ENCODE data around the gene ATP4A. TPM values are rescaled to one million over a fixed set of nuclear protein-coding genes. Genes with fewer than 3 reads are reported as not detected.
A peak's percentile ranks its signal among the peaks of the same experiment; 100 is the strongest.

ATP4A gene
- total RNA-seq, 1 experiment from 2014 or later = not detected

DNA sequence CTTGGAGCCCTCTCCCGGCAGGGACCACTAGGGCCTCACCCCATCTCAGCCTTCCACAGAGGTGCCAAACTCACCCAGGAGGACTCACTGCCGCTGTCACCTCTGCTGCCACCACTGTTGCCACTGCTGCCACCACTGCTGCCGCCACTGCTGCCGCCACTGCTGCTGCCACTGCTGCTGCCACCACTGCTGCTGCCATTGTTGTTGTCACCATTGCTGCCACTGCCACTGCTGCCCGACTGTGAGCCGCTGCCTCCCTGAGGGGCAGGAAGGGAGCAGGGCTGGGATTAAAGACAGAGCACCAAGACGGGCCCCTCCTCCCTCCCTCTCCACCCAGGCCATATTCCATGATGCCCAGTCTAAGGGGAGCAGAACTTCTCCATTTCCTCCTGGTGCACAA is 52.1 kb downstream of the ATP4A start:
- in situ Hi-C loops (cut with HindIII; ENCODE audit: low sequenced_read_pairs) = no loop called here
- DNase-seq (ENCODE audit: low spot score) = no peak

DNA sequence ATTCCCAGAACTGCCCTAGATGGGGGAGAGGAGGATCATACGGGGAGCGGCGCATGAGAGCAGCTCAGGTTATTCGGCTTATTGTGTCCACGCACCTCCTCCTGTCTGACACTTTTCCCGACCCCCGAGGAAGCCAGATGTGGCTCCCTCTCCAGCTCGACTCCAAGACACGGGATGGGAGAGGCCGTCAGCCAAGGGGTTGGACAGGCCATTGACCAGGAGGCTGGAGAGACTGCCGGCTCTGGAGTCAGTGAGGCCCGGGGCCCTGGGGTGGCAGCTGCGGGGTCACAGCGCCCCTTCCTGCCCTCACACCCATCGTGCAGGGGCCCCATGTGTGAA is 52.9 kb downstream of the ATP4A start:
- in situ Hi-C loops (cut with HindIII; ENCODE audit: low sequenced_read_pairs) = no loop called here
- no peak for DNase-seq (ENCODE audit: low spot score)

DNA sequence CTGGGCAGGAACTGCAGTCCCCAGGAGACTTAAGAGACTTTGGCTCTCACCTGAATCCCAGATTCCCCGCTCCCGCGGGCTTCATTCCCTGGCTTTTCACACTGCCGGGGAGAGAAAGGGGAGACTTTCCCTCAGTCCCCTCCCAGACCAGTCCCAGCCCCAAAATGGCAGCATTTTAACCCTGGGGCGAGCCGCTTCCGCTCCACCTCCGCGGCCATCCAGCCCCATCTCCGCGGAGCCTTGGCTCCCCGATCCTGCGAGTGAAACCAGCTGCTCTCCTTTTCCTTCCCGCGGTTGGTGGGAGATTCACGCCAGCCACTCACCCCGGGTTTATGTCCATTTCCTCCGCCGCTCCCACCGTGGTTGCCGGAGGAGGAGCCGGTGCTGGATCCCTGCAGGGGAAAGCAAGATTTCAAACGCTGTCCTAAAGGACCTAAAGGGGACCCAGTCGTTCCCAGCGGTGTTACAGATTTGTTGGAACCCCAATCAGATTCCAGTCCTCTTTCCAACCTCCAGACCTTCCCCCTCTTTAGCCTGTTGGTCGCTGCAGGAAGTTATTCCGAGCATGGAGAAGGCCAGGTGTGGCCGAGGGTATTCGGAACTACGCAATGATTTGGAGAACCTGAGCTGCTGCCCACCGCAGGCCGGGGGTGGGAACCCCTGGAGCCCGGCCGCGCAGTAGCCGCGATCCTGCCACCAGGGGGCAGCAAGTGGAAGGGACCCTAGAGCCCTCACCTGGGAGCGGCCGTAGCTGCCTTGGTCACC is 53.4 kb downstream of the ATP4A start:
- in situ Hi-C loops (cut with HindIII; ENCODE audit: low sequenced_read_pairs) = no loop called here
- peak; percentile 59 for DNase-seq (ENCODE audit: low spot score)

DNA sequence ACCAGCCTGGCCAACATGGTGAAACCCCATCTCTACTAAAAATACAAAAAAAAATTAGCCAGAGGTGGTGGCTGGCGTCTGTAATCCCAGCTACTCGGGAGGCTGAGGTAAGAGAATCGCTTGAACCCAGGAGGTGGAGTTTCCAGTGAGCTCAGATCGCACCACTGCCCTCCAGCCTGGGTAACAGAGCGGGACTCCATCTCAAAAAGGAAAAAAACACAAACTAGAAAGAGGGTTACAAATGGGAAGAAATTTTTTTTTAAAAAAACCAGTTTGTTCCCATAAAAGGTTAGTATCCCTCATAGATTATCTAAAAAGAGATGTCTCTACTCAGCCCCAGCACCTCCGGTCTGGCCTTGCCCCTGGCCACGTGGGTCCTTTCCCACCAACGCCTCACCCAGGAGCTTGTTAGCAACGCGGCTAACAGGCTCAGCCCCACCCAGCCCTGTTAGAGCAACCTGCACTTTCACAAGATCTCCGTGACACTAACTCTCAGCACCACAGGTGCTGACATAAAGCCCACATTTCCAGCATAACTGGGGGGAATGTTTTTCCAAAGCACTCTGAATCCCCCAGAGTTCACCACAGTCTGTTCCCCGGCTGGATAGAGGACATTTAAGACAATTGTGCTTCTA is 54.3 kb downstream of the ATP4A start:
- no peak for DNase-seq (ENCODE audit: low spot score)
- in situ Hi-C loops (cut with HindIII; ENCODE audit: low sequenced_read_pairs) = no loop called here

- no peak for DNase-seq (ENCODE audit: low spot score)
- in situ Hi-C loops (cut with HindIII; ENCODE audit: low sequenced_read_pairs) = no loop called here
These were observed 55.3 kb downstream of the ATP4A start for GRCh38 chr19:35508129-35508528.

DNA sequence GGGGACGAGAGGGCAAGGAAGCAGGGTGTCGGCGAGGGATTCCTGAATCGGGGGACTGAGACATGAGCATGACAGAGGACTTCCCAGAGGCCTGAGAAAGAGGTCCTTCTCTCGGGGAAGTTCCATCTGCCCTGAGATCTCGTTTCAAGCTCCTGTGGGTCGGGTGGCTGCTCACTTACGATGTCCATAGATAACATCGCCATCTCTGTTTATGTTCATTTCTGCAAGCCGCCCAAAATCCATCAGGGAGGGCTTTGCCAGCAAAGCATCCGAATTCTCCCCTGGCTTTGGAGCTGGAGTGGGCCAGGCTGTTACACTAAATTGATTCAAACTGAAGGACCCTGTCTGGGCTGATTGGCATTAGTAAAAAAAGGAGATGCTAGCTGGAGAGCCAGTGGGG is 55.9 kb downstream of the ATP4A start:
- no peak for DNase-seq (ENCODE audit: low spot score)
- in situ Hi-C loops (cut with HindIII; ENCODE audit: low sequenced_read_pairs) = no loop called here

GRCh38 chr19:35506011-35506410 is 57.4 kb downstream of the ATP4A start:
- DNase-seq (ENCODE audit: low spot score) = no peak
- in situ Hi-C loops (cut with HindIII; ENCODE audit: low sequenced_read_pairs) = no loop called here

GRCh38 chr19:35502751-35503150 is 60.7 kb downstream of the ATP4A start:
- DNase-seq (ENCODE audit: low spot score) = no peak
- in situ Hi-C loops (cut with HindIII; ENCODE audit: low sequenced_read_pairs) = no loop called here

DNA sequence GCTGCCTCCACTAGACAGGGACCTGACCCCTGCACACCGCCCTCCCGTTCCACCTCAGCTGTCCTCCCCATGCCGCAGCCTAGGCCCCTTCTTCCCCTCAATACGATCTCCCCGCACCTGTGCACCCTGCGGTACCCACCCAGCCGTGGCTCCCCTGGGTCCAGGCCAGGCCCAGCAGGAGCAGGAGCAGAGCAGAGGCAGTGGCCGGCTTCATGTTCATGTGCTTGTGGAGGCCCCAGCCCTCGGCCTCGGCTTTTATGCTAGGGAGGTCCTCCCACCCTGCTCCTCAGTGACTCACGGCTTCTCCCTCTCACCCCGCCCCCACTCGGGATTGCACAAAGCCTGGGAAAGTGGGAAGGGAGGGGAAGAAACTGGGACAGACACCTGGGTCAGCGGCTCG is 61.8 kb downstream of the ATP4A start:
- in situ Hi-C loops (cut with HindIII; ENCODE audit: low sequenced_read_pairs) = no loop called here
- DNase-seq (ENCODE audit: low spot score) = no peak

DNA sequence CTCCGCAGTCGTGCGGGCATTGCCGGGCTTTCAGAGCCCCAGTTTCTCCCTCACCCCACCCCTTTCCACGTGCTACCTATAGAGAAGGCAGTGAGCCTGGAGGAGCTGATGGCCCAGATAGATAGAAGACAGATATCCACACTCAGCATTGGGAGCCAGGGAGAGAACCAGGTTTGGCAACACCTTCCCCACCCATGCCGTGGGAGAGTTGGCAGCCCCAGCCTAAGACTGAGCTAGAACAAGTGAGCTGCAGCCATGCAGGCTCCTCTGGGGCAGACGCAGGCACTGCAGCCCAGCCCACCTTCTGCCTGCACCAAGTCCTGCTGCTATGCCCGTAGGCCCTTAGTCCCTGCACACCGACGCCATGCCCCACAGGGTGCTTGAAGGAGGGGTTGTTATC is 62.8 kb downstream of the ATP4A start:
- in situ Hi-C loops (cut with HindIII; ENCODE audit: low sequenced_read_pairs) = no loop called here
- no peak for DNase-seq (ENCODE audit: low spot score)

Other genes starting within 250 kb of the ATP4A start
- not detected in 2 replicates for gene CD22, start 234.5 kb downstream of the ATP4A start, total RNA-seq (2014; rRNA removed; shearing (Covaris generic))
- gene FFAR1, start 215.8 kb downstream of the ATP4A start, total RNA-seq (2014; rRNA removed; shearing (Covaris generic)) = not detected in 2 replicates
- not detected in 2 replicates for gene FFAR3, start 205.2 kb downstream of the ATP4A start, total RNA-seq (2014; rRNA removed; shearing (Covaris generic))
- not detected in 2 replicates for gene GPR42, start 192.6 kb downstream of the ATP4A start, total RNA-seq (2014; rRNA removed; shearing (Covaris generic))
- not detected in 2 replicates for gene FFAR2, start 115.4 kb downstream of the ATP4A start, total RNA-seq (2014; rRNA removed; shearing (Covaris generic))
- not detected in 2 replicates for gene KRTDAP, start 73.2 kb downstream of the ATP4A start, total RNA-seq (2014; rRNA removed; shearing (Covaris generic))
- 85.4 and 136 TPM in 2 replicates for gene DMKN, start 50.0 kb downstream of the ATP4A start, total RNA-seq (2014; rRNA removed; shearing (Covaris generic))
- gene SBSN, start 35.3 kb downstream of the ATP4A start, total RNA-seq (2014; rRNA removed; shearing (Covaris generic)) = not detected in 2 replicates
- 3.2 TPM in 1 of 2 replicates, not detected in the other for gene GAPDHS, start 30.2 kb downstream of the ATP4A start, total RNA-seq (2014; rRNA removed; shearing (Covaris generic))
- gene TMEM147, start 18.0 kb downstream of the ATP4A start, total RNA-seq (2014; rRNA removed; shearing (Covaris generic)) = 208 and 254 TPM in 2 replicates
- gene PMIS2, start 22.5 kb upstream of the ATP4A start, total RNA-seq (2014; rRNA removed; shearing (Covaris generic)) = not detected in 2 replicates
- 21.5 and 32.4 TPM in 2 replicates for gene HAUS5, start 49.1 kb upstream of the ATP4A start, total RNA-seq (2014; rRNA removed; shearing (Covaris generic))
- 108 and 119 TPM in 2 replicates for gene RBM42, start 65.4 kb upstream of the ATP4A start, total RNA-seq (2014; rRNA removed; shearing (Covaris generic))
- gene ETV2, start 78.1 kb upstream of the ATP4A start, total RNA-seq (2014; rRNA removed; shearing (Covaris generic)) = not detected in 2 replicates
- gene COX6B1, start 84.7 kb upstream of the ATP4A start, total RNA-seq (2014; rRNA removed; shearing (Covaris generic)) = 284 and 429 TPM in 2 replicates
- 0.62 TPM in 1 of 2 replicates, not detected in the other for gene UPK1A, start 102.9 kb upstream of the ATP4A start, total RNA-seq (2014; rRNA removed; shearing (Covaris generic))
- 0.17 TPM in 1 of 2 replicates, not detected in the other for gene ZBTB32, start 140.9 kb upstream of the ATP4A start, total RNA-seq (2014; rRNA removed; shearing (Covaris generic))
- gene KMT2B, start 154.3 kb upstream of the ATP4A start, total RNA-seq (2014; rRNA removed; shearing (Covaris generic)) = 2.5 and 4.6 TPM in 2 replicates
- gene IGFLR1, start 178.8 kb upstream of the ATP4A start, total RNA-seq (2014; rRNA removed; shearing (Covaris generic)) = 4.0 and 9.3 TPM in 2 replicates
- 6.3 and 44.4 TPM in 2 replicates for gene U2AF1L4, start 181.8 kb upstream of the ATP4A start, total RNA-seq (2014; rRNA removed; shearing (Covaris generic))
- gene PSENEN, start 182.0 kb upstream of the ATP4A start, total RNA-seq (2014; rRNA removed; shearing (Covaris generic)) = 63.1 and 65.0 TPM in 2 replicates
- 0.80 and 9.2 TPM in 2 replicates for gene LIN37, start 184.9 kb upstream of the ATP4A start, total RNA-seq (2014; rRNA removed; shearing (Covaris generic))
- not detected in 2 replicates for gene HSPB6, start 193.4 kb upstream of the ATP4A start, total RNA-seq (2014; rRNA removed; shearing (Covaris generic))
- gene PROSER3, start 194.5 kb upstream of the ATP4A start, total RNA-seq (2014; rRNA removed; shearing (Covaris generic)) = 7.9 and 11.9 TPM in 2 replicates
- 1.7 and 4.6 TPM in 2 replicates for gene ARHGAP33, start 211.9 kb upstream of the ATP4A start, total RNA-seq (2014; rRNA removed; shearing (Covaris generic))
- not detected in 2 replicates for gene PRODH2, start 249.2 kb upstream of the ATP4A start, total RNA-seq (2014; rRNA removed; shearing (Covaris generic))

Data from G401 (cell line).